CD4-positive, alpha-beta memory T cell (primary cell): ENCODE results near the gene MARK3. TPM values are rescaled to one million over a fixed set of nuclear protein-coding genes. Genes with fewer than 3 reads are reported as not detected.
A peak's percentile ranks its signal among the peaks of the same experiment; 100 is the strongest.
"Not testable (repeated sequence)": the region's sequence is repeated elsewhere in the genome, so short reads cannot be mapped to it uniquely, and the experiment has no call there.

Experiments used
- CTCF ChIA-PET: fragments of 350-600 bp; sonication (Branson Sonifier 250); formaldehyde crosslinking; loops from one replicate; lab custom pipeline; 2021; ENCODE audit warnings: inconsistent platforms; ENCODE audit not compliant: partially characterized antibody; lab: Charles Lee
- POLR2A ChIA-PET: fragments of 350-600 bp; sonication (Branson Sonifier 250); formaldehyde crosslinking; loops from one replicate; lab custom pipeline; 2021; ENCODE audit not compliant: partially characterized antibody; lab: Charles Lee
- DNase-seq, 5 donors: peaks; one replicate each; pipeline versions ENCODE4 v3.0.0 to v3.0.0-alpha.2; 2020 to 2022; ENCODE audit warnings: mixed read lengths in 1 of 5
- H3K27ac ChIP-seq: one replicate; pipeline ENCODE4 v1.7.0; 2013; ENCODE audit warnings: low read depth, low read length
- H3K27me3 ChIP-seq: 2 replicates; pipeline ENCODE4 v1.7.0; 2013; ENCODE audit warnings: mild to moderate bottlenecking, low read length, moderate library complexity; ENCODE audit not compliant: insufficient read depth
- H3K36me3 ChIP-seq: 2 replicates; pipeline ENCODE4 v1.7.0; 2013; ENCODE audit warnings: mild to moderate bottlenecking, low read length, moderate library complexity; ENCODE audit not compliant: insufficient read depth
- H3K4me1 ChIP-seq: 2 replicates; pipeline ENCODE4 v1.7.0; 2013; ENCODE audit warnings: mild to moderate bottlenecking, low read length, moderate library complexity; ENCODE audit not compliant: insufficient read depth
- H3K4me3 ChIP-seq, 2 donors: one replicate each; pipeline ENCODE4 v1.7.0; 2013; ENCODE audit warnings: low read length in 2 of 2, mild to moderate bottlenecking in 1 of 2
- H3K9me3 ChIP-seq, 2 donors: one replicate each; pipeline ENCODE4 v1.7.0; 2013; ENCODE audit warnings: low read length in 2 of 2, control low read depth in 1 of 2; ENCODE audit not compliant: control insufficient read depth in 1 of 2
- H3K27ac Mint-ChIP-seq, 7 donors: one replicate each; pipeline ENCODE4 v1.8.0; 2020 to 2021; ENCODE audit warnings: mixed read lengths in 7 of 7, mild to moderate bottlenecking in 6 of 7, inconsistent platforms in 3 of 7, moderate library complexity in 3 of 7
- H3K27me3 Mint-ChIP-seq, 2 donors: one replicate each; pipeline ENCODE4 v1.8.0; 2020 to 2021; ENCODE audit warnings: mixed read lengths in 2 of 2
- H3K36me3 Mint-ChIP-seq, 2 donors: one replicate each; pipeline ENCODE4 v1.8.0; 2020 to 2021; ENCODE audit warnings: mixed read lengths in 2 of 2, inconsistent platforms in 1 of 2, mild to moderate bottlenecking in 1 of 2
- H3K4me1 Mint-ChIP-seq, 4 donors: one replicate each; pipeline ENCODE4 v1.8.0; 2020 to 2021; ENCODE audit warnings: mixed read lengths in 4 of 4, mild to moderate bottlenecking in 1 of 4
- H3K4me3 Mint-ChIP-seq, 8 donors: one replicate each; pipeline ENCODE4 v1.8.0; 2020 to 2021; ENCODE audit warnings: mixed read lengths in 8 of 8, mild to moderate bottlenecking in 7 of 8, moderate library complexity in 6 of 8, inconsistent platforms in 3 of 8
- H3K9me3 Mint-ChIP-seq, 8 donors: one replicate each; pipeline ENCODE4 v1.8.0; 2020 to 2021; ENCODE audit warnings: mixed read lengths in 8 of 8, mild to moderate bottlenecking in 5 of 8, inconsistent platforms in 3 of 8, moderate library complexity in 1 of 8
- intact Hi-C: fragments of 100-400 bp; cut with micrococcal nuclease; formaldehyde crosslinking; loops from one replicate; pipeline ENCODE4 v1.15.1; 2023
- polyA plus RNA-seq, 2 donors: library from polyadenylated mRNA; unstranded; fragments of 300-500 nt; fragmentation: Illumina TruSeq; gene quantifications; one replicate each; pipeline ENCODE4 v1.2.3, GENCODE V29; 2021
- total RNA-seq, 2 experiments: library from RNA; stranded (reverse); gene quantifications; one replicate each; pipeline ENCODE4 v1.2.3, GENCODE V29; 2021

MARK3 gene
- total and polyA plus RNA-seq, 4 experiments from 2014 or later, result 18.4 to 113 (median 76.2) TPM

- Histone ChIP-seq H3K36me3 (peaks cover 5% of the 10 kb centered on the region), H3K9me3 (no peaks in the 10 kb centered on the region), H3K27me3 (no peaks in the 10 kb centered on the region), H3K4me1 (no peaks in the 10 kb centered on the region), H3K27ac (no peak overlapping the region), H3K4me3 (no peak overlapping the region)
- Mint-ChIP-seq H3K36me3 (peaks cover 14 to 38% of the 10 kb centered on the region in 2 donors), H3K9me3 (peaks cover 0 to 6% (median 0%) of the 10 kb centered on the region in 8 donors), H3K27ac (peak overlapping the region in 2 of 7 donors; percentile 29 to 73), H3K27me3 (no peaks in the 10 kb centered on the region), H3K4me1 (peaks cover 0 to 6% (median 1%) of the 10 kb centered on the region in 4 donors), H3K4me3 (no peak overlapping the region)
- POLR2A ChIA-PET, result no interaction called here
- no peak for DNase-seq
- intact Hi-C loops, result no loop called here
- CTCF ChIA-PET, result interaction anchor here (2.1 kb wide), 1 partner anchor 9 kb away, joined by 9 read pairs; no protein-coding TSS in a partner anchor
These were observed 124.9 kb downstream of the MARK3 start for GRCh38 chr14:103509864-103510723.

GRCh38 chr14:103510724-103511693, 125.8 kb downstream of the MARK3 start:
- Mint-ChIP-seq H3K9me3 (peaks cover 0 to 5% (median 0%) of the 10 kb centered on the region in 8 donors), H3K27ac (peak overlapping the region in 2 of 7 donors; percentile 29 to 73), H3K36me3 (peaks cover 9 to 29% of the 10 kb centered on the region in 2 donors), H3K27me3 (no peaks in the 10 kb centered on the region), H3K4me3 (no peak overlapping the region), H3K4me1 (peaks cover 0 to 6% (median 1%) of the 10 kb centered on the region in 4 donors)
- DNase-seq, result no peak
- no peak overlapping the region for H3K27ac ChIP-seq
- H3K4me3 ChIP-seq, result no peak overlapping the region
- H3K36me3 ChIP-seq, result no peaks in the 10 kb centered on the region
- CTCF ChIA-PET, result interaction anchor here (2.1 kb wide), 1 partner anchor 8 kb away, joined by 9 read pairs; no protein-coding TSS in a partner anchor
- H3K27me3 ChIP-seq, result no peaks in the 10 kb centered on the region
- POLR2A ChIA-PET, result no interaction called here
- no peaks in the 10 kb centered on the region for H3K4me1 ChIP-seq
- H3K9me3 ChIP-seq, result no peaks in the 10 kb centered on the region
- intact Hi-C loops, result no loop called here

GRCh38 chr14:103512180-103512579, 127.0 kb downstream of the MARK3 start:
- H3K27me3 Mint-ChIP-seq, DNase-seq, H3K4me3 ChIP-seq, H3K4me1 Mint-ChIP-seq, H3K27ac ChIP-seq, H3K27me3 ChIP-seq, H3K4me3 Mint-ChIP-seq, H3K4me1 ChIP-seq, H3K9me3 Mint-ChIP-seq, H3K36me3 ChIP-seq, intact Hi-C loops, H3K27ac Mint-ChIP-seq, H3K9me3 ChIP-seq: not testable (repeated sequence)
- ChIA-PET POLR2A (interaction anchor here (1.1 kb wide), 1 partner anchor 16 kb away, joined by 3 read pairs; no protein-coding TSS in a partner anchor), CTCF (interaction anchor here (0.6 kb wide), 1 partner anchor 38 kb away, joined by 3 read pairs; no protein-coding TSS in a partner anchor)
- H3K36me3 Mint-ChIP-seq, result peaks cover 9 to 23% of the 10 kb centered on the region in 2 donors

GRCh38 chr14:103512701-103513611, 127.7 kb downstream of the MARK3 start:
- Histone ChIP-seq H3K4me3 (no peak overlapping the region), H3K27me3 (no peaks in the 10 kb centered on the region), H3K9me3 (no peaks in the 10 kb centered on the region), H3K27ac (no peak overlapping the region), H3K36me3 (no peaks in the 10 kb centered on the region), H3K4me1 (no peaks in the 10 kb centered on the region)
- POLR2A ChIA-PET, result interaction anchor here (1.1 kb wide), 1 partner anchor 16 kb away, joined by 3 read pairs; no protein-coding TSS in a partner anchor
- H3K4me1 Mint-ChIP-seq, result peaks cover 0 to 6% (median 1%) of the 10 kb centered on the region in 4 donors
- no peak overlapping the region for H3K27ac Mint-ChIP-seq
- H3K36me3 Mint-ChIP-seq, result peaks cover 9 to 19% of the 10 kb centered on the region in 2 donors
- CTCF ChIA-PET, result no interaction called here
- no peak for DNase-seq
- H3K4me3 Mint-ChIP-seq, result no peak overlapping the region
- intact Hi-C loops, result no loop called here
- no peaks in the 10 kb centered on the region for H3K27me3 Mint-ChIP-seq
- peaks cover 0 to 5% (median 0%) of the 10 kb centered on the region in 8 donors for H3K9me3 Mint-ChIP-seq

DNA sequence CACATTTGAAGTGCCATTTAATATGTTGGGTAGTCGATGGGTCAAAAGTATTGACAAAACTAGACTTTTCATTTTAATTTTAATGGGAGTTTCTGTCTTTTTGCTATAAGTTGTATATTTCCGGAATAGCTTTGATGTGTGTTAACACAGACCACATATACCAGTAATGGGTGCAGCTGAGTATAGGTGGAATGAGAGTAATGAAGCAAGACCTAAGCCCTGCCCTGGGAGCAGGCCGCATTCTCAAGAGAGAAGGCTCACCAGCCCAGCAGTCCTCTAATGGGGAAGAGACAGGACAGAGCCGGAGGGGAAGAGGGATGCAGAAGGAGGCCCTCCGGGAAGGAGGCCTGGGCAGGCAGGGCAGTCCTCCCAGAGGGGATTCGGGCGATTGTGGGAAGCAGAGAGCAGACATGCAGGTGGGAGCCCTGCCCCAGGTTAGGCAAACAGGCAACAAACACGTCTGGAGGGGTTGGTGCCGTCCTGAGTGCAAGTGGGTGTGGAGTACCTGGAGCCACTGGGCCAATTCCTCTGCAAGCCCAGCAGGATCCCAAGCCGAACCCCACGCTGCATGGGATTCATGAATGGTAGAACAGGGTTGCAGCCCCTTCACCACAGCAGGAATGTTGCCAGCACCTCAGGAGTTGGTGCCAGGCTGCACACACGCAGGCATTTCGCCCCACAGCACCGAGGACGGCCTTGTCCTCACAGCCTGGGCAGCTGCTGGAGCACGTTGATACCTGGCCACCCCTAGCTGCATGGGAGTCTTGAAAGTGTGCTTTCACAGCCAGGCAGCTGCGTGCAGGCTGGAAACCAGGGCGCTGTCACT, 129.6 kb downstream of the MARK3 start:
- no peak for DNase-seq
- CTCF ChIA-PET, result no interaction called here

More for the DNA sequence above, 129.6 kb downstream of the MARK3 start:
- intact Hi-C loops, result no loop called here
- Mint-ChIP-seq H3K4me3 (no peak overlapping the region), H3K9me3 (peaks cover 0 to 6% (median 0%) of the 10 kb centered on the region in 8 donors), H3K36me3 (peaks cover 3 to 12% of the 10 kb centered on the region in 2 donors), H3K27ac (peak overlapping the region in 1 of 7 donors; percentile 55), H3K27me3 (peaks cover 0 to 3% of the 10 kb centered on the region in 2 donors), H3K4me1 (peaks cover 2 to 15% (median 6%) of the 10 kb centered on the region in 4 donors)
- Histone ChIP-seq H3K27me3 (no peaks in the 10 kb centered on the region), H3K4me3 (no peak overlapping the region), H3K9me3 (no peaks in the 10 kb centered on the region), H3K27ac (no peak overlapping the region), H3K36me3 (no peaks in the 10 kb centered on the region), H3K4me1 (peaks cover 8% of the 10 kb centered on the region)
- POLR2A ChIA-PET, result no interaction called here
